GM21576 (cell line): ENCODE measurements around the gene TRMT1.
A peak's percentile ranks its signal among the peaks of the same experiment; 100 is the strongest.
"Not testable (repeated sequence)": the region's sequence is repeated elsewhere in the genome, so short reads cannot be mapped to it uniquely, and the experiment has no call there.

Experiments
- ATAC-seq: cut with Tn5 transposase; IDR thresholded peaks from one replicate; pipeline ENCODE4 v1.9.1; 2021; ENCODE audit warnings: mild to moderate bottlenecking, moderate library complexity; ENCODE audit not compliant: unreplicated experiment

Gene TRMT1

GRCh38 chr19:13116282-13117175 lies at the start of gene TRMT1:
TRMT1 (minus strand) TSS chr19:13116740; CDS start chr19:13116399, 341 bp downstream.
- ATAC-seq: peak; percentile 48

- not testable (repeated sequence) for ATAC-seq
Measured at GRCh38 chr19:13166151-13166550, 49.6 kb upstream of the TRMT1 start.

GRCh38 chr19:13165162-13165997 lies 48.8 kb upstream of the TRMT1 start:
- ATAC-seq: no peak

- ATAC-seq: no peak
Measured at GRCh38 chr19:13164343-13165161, 48.0 kb upstream of the TRMT1 start.

GRCh38 chr19:13163609-13164342 lies 47.2 kb upstream of the TRMT1 start:
- no peak for ATAC-seq

GRCh38 chr19:13162724-13163608 lies 46.4 kb upstream of the TRMT1 start:
- ATAC-seq: peak; percentile 37

GRCh38 chr19:13160557-13160956 lies 44.0 kb upstream of the TRMT1 start:
- ATAC-seq: no peak

GRCh38 chr19:13159713-13160112 lies 43.2 kb upstream of the TRMT1 start:
- ATAC-seq: no peak

GRCh38 chr19:13155472-13156359 lies 39.2 kb upstream of the TRMT1 start:
- no peak for ATAC-seq

GRCh38 chr19:13154911-13155471 lies 38.5 kb upstream of the TRMT1 start:
- ATAC-seq: no peak

- ATAC-seq: no peak
Measured at GRCh38 chr19:13154241-13154778, 37.8 kb upstream of the TRMT1 start.

GRCh38 chr19:13153569-13154240 lies 37.2 kb upstream of the TRMT1 start:
- ATAC-seq: no peak

- peak; percentile 21 for ATAC-seq
Measured at GRCh38 chr19:13152974-13153568, 36.5 kb upstream of the TRMT1 start.

- ATAC-seq: peak; percentile 1
Measured at GRCh38 chr19:13152356-13152973, 35.9 kb upstream of the TRMT1 start.

GRCh38 chr19:13151605-13152355 lies 35.2 kb upstream of the TRMT1 start:
- peak; percentile 33 for ATAC-seq
